SIG-M5 treated with dmso at 0.1 percent for 504 hours (cell line): ENCODE data around the gene GDAP1L1.

Source experiments
- DNase-seq: peaks from one replicate; lab custom pipeline; 2025; ENCODE audit not compliant: unreplicated experiment; lab: John Stamatoyannopoulos, UW

The GDAP1L1 gene

GRCh38 chr20:44247131-44247571 lies at the start of gene GDAP1L1:
TSS of gene GDAP1L1 (plus strand) at chr20:44247308. CDS start at chr20:44247335, 27 bp downstream.
- no peak for DNase-seq

- DNase-seq, result no peak
Measured at GRCh38 chr20:44198872-44199271, 48.2 kb upstream of the GDAP1L1 start.

GRCh38 chr20:44199877-44200276 lies 47.2 kb upstream of the GDAP1L1 start:
- DNase-seq, result no peak

- DNase-seq, result no peak
Measured at GRCh38 chr20:44200371-44200770, 46.7 kb upstream of the GDAP1L1 start.

- DNase-seq, result no peak
Measured at GRCh38 chr20:44200983-44201382, 46.1 kb upstream of the GDAP1L1 start.

GRCh38 chr20:44203161-44203560 lies 43.9 kb upstream of the GDAP1L1 start:
- DNase-seq, result no peak

- DNase-seq, result peak; percentile 73
Measured at GRCh38 chr20:44204156-44204831, 42.8 kb upstream of the GDAP1L1 start.

GRCh38 chr20:44204832-44205215 lies 42.3 kb upstream of the GDAP1L1 start:
- DNase-seq, result no peak

GRCh38 chr20:44206132-44206531 lies 41.0 kb upstream of the GDAP1L1 start:
- no peak for DNase-seq

- no peak for DNase-seq
Measured at GRCh38 chr20:44207126-44207723, 39.9 kb upstream of the GDAP1L1 start.

GRCh38 chr20:44208165-44208564 lies 38.9 kb upstream of the GDAP1L1 start:
- no peak for DNase-seq

- DNase-seq, result no peak
Measured at GRCh38 chr20:44208770-44209169, 38.3 kb upstream of the GDAP1L1 start.

GRCh38 chr20:44209686-44210405 lies 37.3 kb upstream of the GDAP1L1 start:
- DNase-seq, result peak; percentile 69

- DNase-seq, result peak; percentile 98
Measured at GRCh38 chr20:44210406-44211176, 36.5 kb upstream of the GDAP1L1 start, which contains the start of gene OSER1. TSS of gene OSER1 (minus strand) at chr20:44210771. CDS start at chr20:44206957, 3,814 bp downstream.

GRCh38 chr20:44211177-44212039 lies 35.7 kb upstream of the GDAP1L1 start:
- peak; percentile 35 for DNase-seq

GRCh38 chr20:44212792-44213191 lies 34.3 kb upstream of the GDAP1L1 start:
- no peak for DNase-seq

GRCh38 chr20:44215125-44215524 lies 32.0 kb upstream of the GDAP1L1 start:
- peak; percentile 80 for DNase-seq

- peak; percentile 73 for DNase-seq
Measured at GRCh38 chr20:44217342-44218092, 29.6 kb upstream of the GDAP1L1 start.

- DNase-seq, result no peak
Measured at GRCh38 chr20:44218446-44218845, 28.7 kb upstream of the GDAP1L1 start.
